HG02870 (cell line): ENCODE results near the gene KHDRBS2.
"Not testable (repeated sequence)": the region's sequence is repeated elsewhere in the genome, so short reads cannot be mapped to it uniquely, and the experiment has no call there.

Experiments used
- ATAC-seq: cut with Tn5 transposase; IDR thresholded peaks from one replicate; pipeline ENCODE4 v1.9.1; 2021; ENCODE audit warnings: mild to moderate bottlenecking, moderate library complexity; ENCODE audit not compliant: unreplicated experiment

The KHDRBS2 gene

DNA sequence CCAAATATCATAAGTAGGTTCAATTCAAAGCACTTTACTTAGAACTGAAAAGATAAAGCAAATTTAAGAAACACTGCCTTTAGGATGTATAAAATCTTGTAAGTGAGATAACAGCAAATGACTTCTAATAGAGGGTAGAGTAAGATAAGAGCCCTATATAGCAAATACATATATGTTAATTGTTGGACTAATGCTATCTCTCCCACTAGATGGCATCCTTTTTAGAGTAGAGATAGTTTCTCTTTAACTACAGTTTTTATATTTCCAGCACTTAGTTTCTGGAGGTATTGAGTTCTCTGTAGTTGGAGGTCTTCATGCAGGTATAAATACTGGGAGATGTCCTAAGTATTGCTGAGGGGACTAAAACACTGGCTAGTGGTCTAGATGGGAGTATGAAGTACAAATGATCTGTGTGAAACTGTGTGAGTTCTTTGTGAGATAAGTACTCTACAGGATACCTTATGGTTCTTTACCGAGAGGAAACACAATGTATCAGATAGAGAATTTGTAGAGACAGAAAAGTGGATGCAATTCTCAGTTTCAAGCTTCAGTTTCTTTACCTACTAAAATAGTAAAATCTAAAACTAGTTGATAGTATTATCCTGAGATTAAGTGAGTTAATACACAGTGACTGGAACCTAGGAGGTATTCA lies 399.3 kb downstream of the KHDRBS2 start:
- ATAC-seq = peak; percentile 50

DNA sequence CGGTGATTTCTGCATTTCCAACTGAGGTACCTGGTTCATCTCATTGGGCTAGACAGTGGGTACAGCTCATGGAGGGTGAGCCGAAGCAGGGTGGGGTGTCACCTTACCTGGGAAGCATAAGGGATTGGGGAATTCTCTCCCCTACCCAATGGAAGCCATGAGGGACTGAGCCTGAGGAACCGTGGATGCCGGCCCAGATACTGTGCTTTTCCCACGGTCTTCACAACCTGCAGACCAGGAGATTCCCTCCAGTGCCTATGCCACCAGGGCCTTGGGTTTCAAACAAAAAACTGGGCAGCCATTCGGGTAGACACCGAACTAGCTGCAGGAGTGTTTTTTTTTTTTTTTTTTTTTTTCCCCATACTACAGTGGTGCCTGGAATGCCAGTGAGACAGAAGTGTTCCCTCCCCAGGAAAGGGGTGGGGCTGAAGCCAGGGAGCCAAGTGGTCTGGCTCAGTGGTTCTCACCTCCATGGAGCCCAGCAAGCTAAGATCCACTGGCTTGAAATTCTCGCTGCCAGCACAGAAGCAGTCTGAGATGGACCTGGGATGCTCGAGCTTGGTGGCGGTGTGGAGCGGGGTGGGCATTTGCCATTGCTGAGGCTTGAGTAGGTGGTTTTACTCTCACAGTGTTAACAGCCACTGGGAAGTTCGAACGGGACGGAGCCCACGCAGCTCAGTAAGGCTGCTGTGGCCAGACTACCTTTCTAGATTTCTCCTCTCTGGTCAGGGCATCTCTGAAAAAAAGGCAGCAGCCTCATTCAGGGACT lies 416.2 kb downstream of the KHDRBS2 start:
- ATAC-seq = no peak

DNA sequence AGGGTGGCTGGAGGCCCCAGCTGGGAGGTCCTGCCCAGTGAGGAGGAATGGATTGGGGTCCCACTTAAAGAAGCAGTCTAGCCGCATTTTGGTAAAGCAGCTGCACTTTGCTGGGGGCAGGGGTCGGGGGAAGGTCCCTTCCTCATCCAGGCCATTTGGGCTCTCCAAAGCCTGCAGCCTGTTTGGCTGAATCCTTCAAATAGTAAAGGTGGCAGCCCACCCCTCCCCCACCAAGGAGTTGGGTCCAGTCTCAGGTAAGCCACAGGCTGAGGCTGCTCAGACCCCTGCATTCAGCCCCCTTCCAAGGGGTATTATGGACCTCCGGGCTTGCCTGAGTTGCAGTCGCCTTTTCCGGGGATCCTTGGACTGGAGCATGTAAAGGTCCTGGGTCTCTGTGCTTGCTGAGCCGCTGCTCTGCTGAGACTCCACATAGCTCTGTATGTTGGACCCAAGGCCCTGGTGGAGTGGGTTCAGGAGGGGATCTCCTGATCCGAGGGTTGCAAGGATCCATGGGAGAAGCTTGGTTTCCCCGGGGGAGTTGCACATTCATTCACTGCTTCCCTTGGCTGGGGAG lies 417.4 kb downstream of the KHDRBS2 start:
- ATAC-seq = no peak

DNA sequence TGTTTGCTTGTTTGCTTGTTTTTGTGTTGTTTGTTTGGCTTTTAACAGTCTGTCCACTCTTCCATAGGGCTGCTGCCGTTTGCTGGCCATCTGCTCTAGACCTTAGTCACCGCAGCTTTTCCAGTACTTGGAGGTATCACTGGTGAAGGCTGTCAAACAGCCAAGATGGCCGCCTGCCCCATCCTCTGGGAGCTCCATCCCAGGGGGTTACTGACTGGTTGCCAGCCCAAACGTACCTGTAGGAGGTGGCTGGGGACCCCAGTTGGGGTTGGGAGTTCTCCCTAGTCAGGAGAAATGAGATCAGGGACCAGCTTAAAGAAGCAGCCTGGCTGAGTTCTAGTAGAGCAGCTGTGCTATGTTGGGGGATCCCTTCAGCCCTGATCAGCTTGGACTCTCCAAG lies 418.4 kb downstream of the KHDRBS2 start:
- no peak for ATAC-seq

DNA sequence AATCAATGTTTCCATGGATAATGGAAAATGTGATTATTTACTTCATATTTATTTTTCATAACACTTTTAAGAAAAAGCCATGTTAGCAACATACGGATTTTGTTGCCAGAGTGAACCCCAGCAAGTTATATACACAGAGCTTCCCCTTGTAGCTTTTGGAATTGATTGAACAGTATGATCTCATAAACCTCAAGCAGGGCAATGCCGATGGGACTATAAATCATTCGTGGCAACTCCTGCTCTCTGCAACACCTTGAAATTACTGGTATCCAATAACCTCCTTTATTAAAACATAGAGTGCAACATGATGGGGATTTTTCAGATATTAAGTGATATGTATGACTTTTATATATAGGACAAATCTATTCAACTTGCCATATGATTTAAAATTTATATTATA lies 428.5 kb downstream of the KHDRBS2 start:
- no peak for ATAC-seq

DNA sequence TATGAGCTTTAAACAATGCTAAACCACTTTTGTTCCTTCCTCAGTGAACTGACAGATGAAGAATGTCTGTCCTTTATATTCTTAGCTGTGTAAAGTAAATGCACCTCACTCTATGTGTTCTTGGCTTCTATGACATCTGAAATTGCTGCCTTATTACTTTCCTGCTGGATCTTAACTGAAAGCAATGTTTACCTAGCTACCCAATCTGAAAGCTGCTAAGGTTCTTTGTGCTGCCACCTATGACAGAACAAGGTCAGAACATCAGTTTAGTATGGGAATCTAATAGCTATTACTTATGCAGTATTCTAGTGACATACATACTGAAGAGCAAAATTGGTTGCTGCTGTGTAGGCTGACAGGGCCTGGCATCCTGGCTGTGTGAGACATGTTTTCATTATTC lies 444.1 kb downstream of the KHDRBS2 start:
- ATAC-seq = no peak

DNA sequence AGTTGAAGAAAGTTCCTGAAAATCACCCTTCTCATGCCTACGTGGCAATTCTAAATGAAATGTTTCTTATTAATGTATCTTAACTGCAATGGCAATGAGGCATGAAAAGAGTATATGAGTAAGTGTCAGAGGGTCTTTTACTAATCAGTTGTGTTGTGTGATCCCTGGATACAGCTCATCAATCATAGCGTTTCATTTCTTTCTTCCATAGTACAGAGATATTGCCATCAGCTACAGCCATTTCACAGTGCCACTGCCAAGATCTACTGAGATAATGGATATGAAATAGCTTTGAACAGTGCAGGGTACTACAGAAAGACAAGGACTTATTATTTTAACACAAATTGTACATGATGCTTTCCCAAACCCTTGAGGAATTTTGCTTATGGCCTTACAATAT lies 450.8 kb downstream of the KHDRBS2 start:
- no peak for ATAC-seq

DNA sequence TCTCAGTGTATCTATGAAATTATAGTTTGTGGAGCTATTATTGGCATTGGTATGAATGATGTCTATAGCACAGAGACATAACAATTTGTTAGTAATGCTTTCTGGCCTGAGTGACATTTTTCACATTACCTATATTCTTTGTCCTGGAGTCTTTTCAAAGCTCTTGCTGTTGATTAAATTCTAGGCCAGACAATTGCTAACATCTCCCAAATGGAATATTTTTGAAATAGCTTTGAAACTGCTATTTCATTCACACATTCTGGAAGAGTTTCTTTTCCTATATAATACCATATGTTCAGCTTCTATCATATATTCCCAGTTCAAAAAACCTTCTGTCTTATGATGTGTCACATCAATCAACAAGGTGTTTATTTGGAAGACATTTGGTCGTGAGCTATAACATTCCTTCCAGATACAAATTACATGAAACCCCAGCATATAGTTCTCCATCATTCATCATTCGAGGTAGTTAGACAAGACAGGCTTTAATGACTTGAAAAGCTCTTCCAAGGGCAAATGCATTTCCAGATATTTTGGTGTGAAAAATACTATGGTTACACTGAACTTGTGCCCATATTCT lies 452.8 kb downstream of the KHDRBS2 start:
- ATAC-seq = no peak

DNA sequence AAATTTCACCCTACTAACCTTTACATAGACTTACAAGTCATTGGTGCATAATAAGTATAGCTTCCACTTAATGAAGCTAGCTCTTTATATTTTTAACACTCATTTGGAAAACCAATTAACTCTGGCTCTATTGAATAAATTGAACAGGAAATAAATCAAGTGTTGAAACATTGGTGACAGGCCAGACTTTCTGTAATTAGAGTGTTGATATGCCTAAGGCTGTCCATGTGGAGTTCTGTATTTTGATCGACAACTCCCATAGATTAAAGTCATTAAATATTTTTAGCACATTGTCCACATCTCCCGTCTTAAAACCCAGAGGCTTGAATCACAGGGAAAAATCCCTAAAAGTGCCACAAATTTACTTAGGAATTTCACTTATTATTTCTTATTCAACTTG lies 468.3 kb downstream of the KHDRBS2 start:
- ATAC-seq = no peak

DNA sequence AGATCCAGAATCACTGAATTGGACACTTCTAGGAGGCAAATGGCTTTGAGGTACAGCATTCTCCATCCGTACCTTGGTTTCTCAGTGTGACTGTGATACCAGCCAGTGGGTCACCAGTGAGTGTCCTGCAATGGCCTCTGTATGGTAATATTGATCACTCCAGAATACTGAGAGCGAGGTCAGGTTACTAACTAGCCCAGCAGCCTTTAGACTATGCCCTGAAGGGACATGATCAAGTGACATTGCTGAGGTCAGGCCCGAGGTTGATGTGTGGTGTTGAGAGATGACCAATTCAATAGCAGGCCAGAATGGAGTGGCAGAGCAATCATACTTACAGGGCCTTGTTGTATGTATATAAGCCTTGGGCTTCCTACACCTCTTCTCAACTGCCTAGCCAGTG lies 476.0 kb downstream of the KHDRBS2 start:
- no peak for ATAC-seq

DNA sequence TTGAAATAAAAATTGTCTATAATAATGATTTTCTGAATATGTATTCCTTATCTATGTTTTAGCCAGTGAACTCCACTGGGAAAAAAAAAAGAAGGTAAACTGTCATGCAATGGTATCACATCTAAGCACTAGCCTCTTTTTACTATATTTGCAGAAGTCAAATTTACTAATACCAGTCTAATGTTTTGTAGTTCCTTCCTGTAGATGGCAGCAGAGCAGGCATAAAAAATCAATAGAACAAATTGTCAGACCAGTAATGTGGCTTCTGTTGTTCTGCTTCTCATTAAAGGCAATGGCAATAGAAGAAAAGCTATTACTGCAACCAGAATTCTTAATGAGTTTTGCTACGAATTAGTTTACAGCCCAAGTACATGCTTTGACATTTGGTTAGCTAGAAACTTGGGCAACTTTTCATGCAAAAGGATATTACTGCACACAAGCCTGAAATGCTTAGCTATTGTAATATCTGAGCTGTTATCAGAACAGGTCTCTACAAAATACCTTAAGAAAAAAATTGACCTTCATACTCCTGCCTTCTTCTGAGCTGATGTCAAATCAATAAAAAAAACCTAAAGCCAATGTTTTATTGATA lies 476.9 kb downstream of the KHDRBS2 start:
- ATAC-seq = peak; percentile 68

DNA sequence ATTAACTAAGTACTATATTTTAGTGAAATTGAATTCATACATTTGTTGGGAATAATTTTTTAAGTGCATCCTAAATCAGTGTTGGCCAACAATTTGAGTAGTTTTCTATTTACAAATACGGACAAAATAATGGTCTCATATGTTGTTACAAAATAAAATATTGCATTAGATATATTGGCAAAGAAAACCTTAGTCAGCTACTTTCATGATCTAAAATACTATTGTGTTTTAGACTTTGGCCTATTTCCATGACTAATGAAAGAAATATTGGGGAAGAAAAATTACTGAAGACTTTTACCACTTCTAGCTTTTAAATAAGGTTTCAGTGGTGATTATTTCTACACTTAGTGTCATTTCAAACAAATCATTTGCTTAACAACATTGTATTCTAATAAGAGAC lies 498.0 kb downstream of the KHDRBS2 start:
- no peak for ATAC-seq

DNA sequence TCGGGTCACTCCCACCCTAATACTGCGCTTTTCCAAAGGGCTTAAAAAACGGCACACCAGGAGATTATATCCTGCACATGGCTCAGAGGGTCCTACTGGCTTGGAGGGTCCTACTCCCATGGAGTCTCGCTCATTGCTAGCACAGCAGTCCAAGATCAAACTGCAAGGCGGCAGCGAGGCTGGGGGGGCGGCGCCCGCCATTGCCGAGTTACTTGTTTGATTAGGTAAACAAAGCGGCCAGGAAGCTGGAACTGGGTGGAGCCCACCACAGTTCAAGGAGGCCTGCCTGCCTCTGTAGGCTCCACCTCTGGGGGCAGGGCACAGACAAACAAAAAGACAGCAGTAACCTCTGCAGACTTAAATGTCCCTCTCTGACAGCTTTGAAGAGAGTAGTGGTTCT lies 516.6 kb downstream of the KHDRBS2 start:
- not testable (repeated sequence) for ATAC-seq

DNA sequence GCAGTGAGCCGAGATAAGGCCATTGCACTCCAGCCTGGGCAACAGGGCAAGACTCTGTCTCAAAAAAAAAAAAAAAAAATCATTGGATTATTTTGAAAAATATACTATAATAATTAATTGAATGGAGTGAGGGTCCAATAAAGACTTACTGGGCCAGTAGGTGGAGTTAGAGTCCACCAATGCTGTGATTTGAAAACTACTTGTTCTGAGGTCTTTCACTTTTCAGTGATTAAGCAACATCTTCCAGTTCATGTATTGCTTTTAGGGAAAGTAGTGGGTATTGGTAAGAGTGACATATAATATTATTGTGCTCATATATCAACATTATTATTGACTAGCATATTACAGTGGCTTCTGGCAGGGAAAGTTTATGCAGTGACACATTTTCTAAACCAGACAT lies 530.3 kb downstream of the KHDRBS2 start:
- ATAC-seq = no peak

DNA sequence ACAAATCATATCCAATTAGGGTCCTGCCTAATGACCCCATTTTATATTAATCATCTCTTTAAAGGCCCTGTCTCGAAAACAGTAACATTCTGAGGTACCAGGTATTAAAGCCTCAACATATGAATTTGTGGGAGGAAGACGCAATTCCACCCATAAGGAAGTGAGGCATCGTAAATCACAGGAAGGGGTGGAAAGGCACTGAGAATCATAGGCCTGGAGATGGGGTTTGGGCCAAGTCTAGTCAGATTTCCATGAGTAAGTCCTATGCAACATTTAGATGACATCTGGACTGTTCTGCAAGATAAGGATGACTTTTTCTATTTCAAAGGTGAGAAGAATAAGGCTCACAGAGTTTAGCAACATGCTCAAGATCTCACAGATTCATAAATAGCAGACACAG lies 534.0 kb downstream of the KHDRBS2 start:
- ATAC-seq = no peak

DNA sequence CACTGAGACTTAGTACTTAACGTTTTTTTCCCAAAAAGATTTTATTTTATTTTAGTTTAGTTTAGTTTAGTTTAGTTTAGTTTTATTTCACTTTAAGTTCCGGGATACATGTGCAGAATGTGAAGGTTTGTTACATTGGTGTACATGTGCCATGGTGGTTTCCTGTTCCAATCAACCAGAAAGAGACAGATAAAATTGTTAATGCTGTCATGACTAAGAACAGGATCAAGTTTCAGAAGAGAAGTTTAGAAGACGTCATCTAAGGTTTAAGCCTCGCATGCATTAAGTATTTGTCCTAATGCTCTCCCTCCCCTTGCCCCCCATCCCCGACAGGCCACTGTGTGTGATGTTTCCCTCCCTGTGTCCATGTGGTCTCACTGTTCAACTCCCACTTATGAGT lies 540.0 kb downstream of the KHDRBS2 start:
- peak; percentile 47 for ATAC-seq

DNA sequence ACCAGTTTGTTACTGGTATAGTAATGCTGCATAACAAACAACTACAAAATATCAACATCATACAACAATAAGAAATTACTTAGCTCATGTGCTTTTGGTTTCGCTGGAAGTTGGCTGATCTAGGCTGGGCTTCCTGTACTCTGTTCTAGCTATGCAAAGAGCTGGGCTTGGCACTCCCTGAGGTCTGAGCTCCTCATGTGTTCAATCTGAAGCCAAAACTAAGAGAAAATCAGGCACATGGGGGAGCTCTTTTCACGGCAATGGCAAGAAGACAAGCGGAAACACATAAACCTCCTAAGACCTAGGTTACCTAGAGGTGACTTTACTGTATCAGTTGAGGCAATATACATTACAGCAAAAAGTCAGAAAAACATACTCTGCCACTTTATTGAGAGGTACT lies 574.2 kb downstream of the KHDRBS2 start:
- no peak for ATAC-seq

DNA sequence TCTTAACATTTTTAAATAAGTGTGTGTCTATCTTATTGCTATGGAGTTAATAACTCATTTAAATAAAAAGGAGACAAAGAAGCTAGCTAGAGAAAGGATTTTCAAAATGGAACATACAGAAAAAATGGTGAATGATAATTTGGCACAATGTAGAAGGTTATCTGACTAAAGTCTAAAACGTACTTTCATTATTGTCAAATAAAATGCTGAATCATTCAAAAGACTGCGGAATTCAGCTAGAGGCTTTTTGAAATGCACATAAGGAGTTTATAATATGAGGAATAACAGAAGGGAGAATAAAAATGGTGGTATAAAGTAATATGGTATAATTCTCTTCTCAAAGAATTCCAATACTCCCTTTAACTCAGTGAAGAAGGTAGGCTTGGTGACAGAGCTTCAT lies 597.9 kb downstream of the KHDRBS2 start:
- no peak for ATAC-seq

DNA sequence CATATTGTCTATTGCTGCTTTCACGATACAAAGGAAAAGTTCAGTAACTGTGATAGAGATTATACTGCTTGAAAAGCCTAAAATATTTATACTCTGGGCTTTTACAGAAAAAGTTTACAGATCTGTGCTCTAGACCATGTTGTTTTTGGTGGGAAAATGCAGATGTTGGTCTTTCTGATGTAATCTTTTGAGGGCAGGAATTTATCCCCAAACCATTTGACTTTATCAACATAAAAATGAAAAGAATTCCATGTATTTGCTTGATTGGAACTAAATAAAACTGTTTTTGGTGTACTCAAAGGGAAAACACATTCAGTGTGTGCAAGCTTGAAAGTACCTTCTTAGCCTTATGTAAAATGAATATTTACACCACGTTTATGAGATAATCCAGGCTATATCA lies 603.5 kb downstream of the KHDRBS2 start:
- no peak for ATAC-seq

DNA sequence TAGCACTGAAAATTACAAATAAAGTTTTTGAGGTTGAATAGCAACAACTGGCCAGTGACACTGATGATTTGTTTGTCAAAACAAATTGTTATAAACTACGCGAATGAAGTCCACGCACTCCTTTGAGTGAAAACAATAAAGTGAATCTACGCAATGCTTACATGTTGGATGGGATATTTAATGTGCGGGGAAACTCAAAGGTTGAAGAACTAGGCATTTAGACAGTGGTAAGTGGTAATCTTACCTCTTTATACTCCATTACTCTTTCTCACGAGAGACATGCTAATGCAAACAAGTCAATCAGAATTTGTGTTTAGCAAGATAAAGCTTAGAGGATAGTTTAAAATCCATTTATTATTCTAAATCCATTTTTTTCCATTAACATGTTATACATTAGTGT lies 606.4 kb downstream of the KHDRBS2 start:
- ATAC-seq = no peak

DNA sequence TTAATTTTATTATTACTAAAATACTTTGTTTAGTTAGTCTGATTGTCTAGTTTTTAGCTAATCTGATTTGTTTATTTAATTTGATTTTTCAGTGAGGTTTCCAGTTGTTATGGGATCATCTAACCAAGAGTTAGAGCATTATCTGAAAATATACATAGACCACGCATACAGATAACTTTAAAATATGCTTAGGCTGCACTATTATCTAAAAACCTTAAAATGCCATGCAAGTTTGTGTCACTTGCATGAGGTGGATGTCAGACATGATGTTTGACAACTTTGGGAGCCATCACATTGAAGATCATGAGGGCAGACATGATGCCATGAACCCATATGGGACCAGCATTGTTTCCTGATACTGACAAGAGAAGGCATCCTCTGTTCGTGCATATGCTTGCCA lies 610.3 kb downstream of the KHDRBS2 start:
- ATAC-seq = no peak

DNA sequence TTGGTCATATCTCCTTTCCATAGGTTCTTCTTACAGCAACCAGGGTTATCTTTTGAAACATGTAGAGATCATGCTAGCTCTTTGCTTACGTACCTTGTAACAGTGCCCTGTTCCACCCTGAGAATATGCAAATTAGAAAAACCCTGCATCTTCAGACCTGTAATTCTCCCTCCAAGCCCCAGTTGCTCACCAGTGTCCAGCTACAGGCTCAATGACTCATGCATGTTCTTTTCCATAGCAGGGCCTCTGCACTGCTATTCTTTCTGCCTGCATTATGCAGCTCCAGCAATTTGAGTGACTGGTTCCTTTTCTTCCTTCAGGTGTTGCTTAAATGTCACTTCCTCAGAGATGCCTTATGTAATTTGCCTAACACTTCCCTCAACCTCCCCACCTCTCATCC lies 636.2 kb downstream of the KHDRBS2 start:
- ATAC-seq = no peak
